Ascending aorta (tissue), 2 donors: Measurements from ENCODE around the gene ABCB8. TPM values are rescaled to one million over a fixed set of nuclear protein-coding genes. Genes with fewer than 3 reads are reported as not detected.

Source experiments
- DNase-seq, 2 donors: peaks; one replicate each; pipeline ENCODE4 v3.0.0-alpha.2; 2019; ENCODE audit warnings: low spot score in 2 of 2
- H3K27ac ChIP-seq, 2 donors: fragments of 200-600 bp; sonication (generic); one replicate each; pipeline ENCODE4 v1.5.1; 2016 to 2017; ENCODE audit warnings: mild to moderate bottlenecking in 1 of 2
- H3K27me3 ChIP-seq: fragments of 200-600 bp; sonication (generic); one replicate; pipeline ENCODE4 v1.5.1; 2017
- H3K36me3 ChIP-seq, 2 donors: fragments of 200-600 bp; sonication (generic); one replicate each; pipeline ENCODE4 v1.5.1; 2016
- H3K4me1 ChIP-seq, 2 donors: fragments of 200-600 bp; sonication (generic); one replicate each; pipeline ENCODE4 v1.5.1; 2016 to 2017; ENCODE audit warnings: mild to moderate bottlenecking in 1 of 2
- H3K4me3 ChIP-seq, 2 donors: fragments of 200-600 bp; sonication (generic); one replicate each; pipeline ENCODE4 v1.5.1; 2016 to 2017; ENCODE audit warnings: mild to moderate bottlenecking in 1 of 2
- H3K9me3 ChIP-seq, 2 donors: fragments of 200-600 bp; sonication (generic); one replicate each; pipeline ENCODE4 v1.5.1; 2016
- CTCF ChIP-seq, 3 experiments: fragments of 200-600 bp in 2 of 3; fragments of 450-650 bp in 1 of 3; sonication (generic) in 2 of 3; IDR thresholded peaks; one replicate each; pipeline ENCODE4 v1.5.1; 2016 to 2019; ENCODE audit warnings: antibody characterized with exemption in 3 of 3, mild to moderate bottlenecking in 1 of 3, moderate library complexity in 1 of 3
- intact Hi-C: fragments of 100-400 bp; cut with DNase I; formaldehyde crosslinking; loops from one replicate; pipeline ENCODE4 v1.15.1; 2023
- total RNA-seq: library from RNA; depleted of rRNA; stranded (reverse); fragments of >200 nt; gene quantifications from one replicate; pipeline ENCODE4 v1.1.0, GENCODE V29; 2016

ABCB8 gene
- total RNA-seq, 1 donor from 2014 or later: 50.8 TPM

- Histone ChIP-seq H3K36me3 (no peaks in the 10 kb centered on the region), H3K4me1 (no peaks in the 10 kb centered on the region), H3K4me3 (peak overlapping the region in 1 of 2 donors; percentile 30), H3K27ac (no peak overlapping the region), H3K27me3 (no peaks in the 10 kb centered on the region), H3K9me3 (no peaks in the 10 kb centered on the region)
- TF ChIP-seq CTCF (IDR thresholded peaks at IDR 0.05): no peak
- intact Hi-C loops: no loop called here
- no peak for DNase-seq
Measured at GRCh38 chr7:150994838-150995510, 33.3 kb upstream of the ABCB8 start.

- TF ChIP-seq CTCF (IDR thresholded peaks at IDR 0.05): no peak
- Histone ChIP-seq H3K36me3 (no peaks in the 10 kb centered on the region), H3K4me3 (no peak overlapping the region), H3K27me3 (no peaks in the 10 kb centered on the region), H3K4me1 (no peaks in the 10 kb centered on the region), H3K27ac (no peak overlapping the region), H3K9me3 (no peaks in the 10 kb centered on the region)
- intact Hi-C loops: no loop called here
- no peak for DNase-seq
Measured at GRCh38 chr7:150996376-150997074, 31.7 kb upstream of the ABCB8 start.

GRCh38 chr7:150997075-150997511 lies 31.2 kb upstream of the ABCB8 start:
- Histone ChIP-seq H3K4me3 (no peak overlapping the region), H3K27ac (no peak overlapping the region), H3K9me3 (no peaks in the 10 kb centered on the region), H3K27me3 (no peaks in the 10 kb centered on the region), H3K4me1 (no peaks in the 10 kb centered on the region), H3K36me3 (no peaks in the 10 kb centered on the region)
- intact Hi-C loops: no loop called here
- DNase-seq: no peak
- no peak for TF ChIP-seq CTCF (IDR thresholded peaks at IDR 0.05)

- H3K36me3 ChIP-seq: no peaks in the 10 kb centered on the region
Measured at GRCh38 chr7:150997817-150998216, 30.4 kb upstream of the ABCB8 start.

GRCh38 chr7:150998341-150998740 lies 29.9 kb upstream of the ABCB8 start:
- no peaks in the 10 kb centered on the region for H3K27me3 ChIP-seq

More at GRCh38 chr7:150997817-150998216, 30.4 kb upstream of the ABCB8 start:
- no peaks in the 10 kb centered on the region for H3K27me3 ChIP-seq
- no peak for TF ChIP-seq CTCF (IDR thresholded peaks at IDR 0.05)
- H3K4me3 ChIP-seq: no peak overlapping the region
- intact Hi-C loops: no loop called here
- no peaks in the 10 kb centered on the region for H3K9me3 ChIP-seq
- no peak overlapping the region for H3K27ac ChIP-seq
- H3K4me1 ChIP-seq: no peaks in the 10 kb centered on the region
- DNase-seq: no peak

More at GRCh38 chr7:150998341-150998740, 29.9 kb upstream of the ABCB8 start:
- Histone ChIP-seq H3K4me3 (no peak overlapping the region), H3K27ac (no peak overlapping the region), H3K4me1 (no peaks in the 10 kb centered on the region), H3K9me3 (no peaks in the 10 kb centered on the region), H3K36me3 (no peaks in the 10 kb centered on the region)
- no peak for TF ChIP-seq CTCF (IDR thresholded peaks at IDR 0.05)
- intact Hi-C loops: no loop called here
- DNase-seq: no peak
